Umbilical cord (tissue), 2 donors: ENCODE results near the gene DDX59. TPM values are rescaled to one million over a fixed set of nuclear protein-coding genes. Genes with fewer than 3 reads are reported as not detected.

Experiments used
- DNase-seq: peaks from one replicate; pipeline ENCODE4 v3.0.0-alpha.2; 2015; ENCODE audit warnings: low spot score
- total RNA-seq: library from RNA; depleted of rRNA; stranded (reverse); fragments of >200 nt; gene quantifications from one replicate; pipeline ENCODE4 v1.2.3, GENCODE V29; 2014; ENCODE audit warnings: low replicate concordance; ENCODE audit not compliant: insufficient read depth

Gene DDX59
- 26.2 TPM for total RNA-seq

DNA sequence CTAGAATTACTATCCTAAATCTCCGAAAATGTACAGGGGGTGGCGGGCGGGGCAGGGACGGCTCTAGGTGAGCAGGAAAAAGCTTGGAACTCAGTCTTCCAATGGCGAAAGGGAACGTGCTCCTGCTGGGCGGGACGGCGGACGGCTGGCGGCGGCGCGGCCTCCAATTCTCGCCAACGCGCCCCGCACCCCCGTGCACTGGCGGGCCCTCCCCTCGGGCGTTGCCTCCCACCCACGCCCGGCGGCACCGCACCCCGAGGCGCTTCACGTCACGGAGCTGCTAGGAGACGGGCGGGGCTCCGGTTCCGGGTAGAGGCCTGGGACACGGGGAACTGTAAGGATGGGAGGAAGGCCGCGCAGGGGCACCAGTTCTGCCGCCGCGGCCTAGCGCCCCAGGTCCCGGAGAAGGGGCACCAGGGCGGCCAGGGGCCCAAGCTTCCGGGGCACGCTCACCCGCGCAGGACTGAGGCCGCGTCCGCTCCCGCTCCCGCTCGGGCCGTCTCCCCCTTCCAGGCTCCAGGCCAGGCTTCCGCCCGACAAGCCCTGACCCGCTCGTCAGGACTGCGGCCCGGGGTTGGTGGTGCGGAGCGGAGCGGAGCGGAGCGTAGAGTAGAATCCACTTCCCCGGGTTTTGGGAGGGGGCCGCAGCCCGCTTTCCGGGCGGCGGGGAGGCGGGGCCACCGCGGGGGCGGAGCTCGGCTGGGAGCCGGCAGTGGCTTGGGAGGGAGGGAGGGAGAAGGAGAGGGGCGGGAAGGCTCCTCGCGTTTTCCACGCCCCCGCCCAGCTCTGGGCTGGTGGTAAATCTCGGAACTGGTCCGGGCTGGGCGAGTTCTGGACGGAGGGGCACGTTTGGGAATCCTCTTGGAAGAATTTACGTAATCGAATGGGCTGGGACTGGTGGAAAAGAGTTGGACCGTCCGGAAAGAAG is at the start of gene DDX59:
Gene DDX59, minus strand, starts transcription at position 594 of the 928 bp plus-strand sequence. CDS start 3,167 bp downstream, outside the sequence.
- DNase-seq, result peak; percentile 98

DNA sequence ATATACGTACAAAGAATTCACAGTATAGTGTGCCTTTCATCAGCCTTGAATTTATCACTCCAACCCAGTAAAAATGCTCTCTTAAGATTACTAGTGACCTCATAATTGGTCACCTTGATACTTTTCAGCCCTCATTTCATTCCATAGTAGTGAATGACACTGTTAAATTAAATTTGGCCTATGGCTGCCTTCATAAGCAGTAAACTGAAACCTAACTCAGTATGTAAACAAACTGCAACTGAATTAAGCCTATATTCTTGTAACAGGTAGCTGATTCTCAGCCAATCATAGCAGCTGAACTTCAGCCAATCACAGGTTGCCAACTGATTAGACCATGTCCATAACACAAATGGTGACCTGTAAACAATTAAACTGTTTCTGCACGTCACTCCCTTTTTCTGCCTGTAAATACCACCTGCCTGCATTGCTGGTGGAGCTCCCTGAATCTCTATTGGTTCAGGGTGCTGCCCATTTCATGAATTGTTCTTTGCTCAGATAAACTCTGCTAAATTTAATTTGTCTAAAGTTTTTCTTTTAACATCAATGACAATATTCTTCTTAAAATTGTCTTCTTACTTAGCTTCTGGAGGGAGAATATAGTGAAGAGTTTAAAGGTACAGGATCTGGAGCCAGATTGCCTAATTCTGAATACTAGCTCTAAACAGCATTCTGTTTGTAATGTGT is 44.9 kb upstream of the DDX59 start:
- DNase-seq, result no peak

DNA sequence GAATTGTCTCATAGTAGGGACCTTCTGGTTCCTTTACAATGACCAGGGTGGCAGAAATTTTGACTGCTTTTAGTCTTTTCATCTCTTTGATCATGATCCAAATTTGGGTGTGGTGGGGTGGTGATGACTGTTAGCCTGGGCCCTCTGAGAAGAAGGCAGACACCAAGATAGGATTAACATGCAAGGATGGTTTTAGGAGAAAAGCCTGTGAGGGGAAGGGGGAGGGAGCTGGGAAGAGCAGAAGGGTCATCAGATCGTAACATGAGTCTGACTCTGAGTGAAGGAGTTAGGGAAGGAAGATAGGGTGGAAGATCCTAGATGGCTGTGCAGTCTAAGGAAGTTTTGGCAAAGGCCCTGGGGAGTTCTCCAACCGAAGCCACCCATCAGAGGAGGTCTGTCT is 40.5 kb upstream of the DDX59 start:
- DNase-seq, result no peak

DNA sequence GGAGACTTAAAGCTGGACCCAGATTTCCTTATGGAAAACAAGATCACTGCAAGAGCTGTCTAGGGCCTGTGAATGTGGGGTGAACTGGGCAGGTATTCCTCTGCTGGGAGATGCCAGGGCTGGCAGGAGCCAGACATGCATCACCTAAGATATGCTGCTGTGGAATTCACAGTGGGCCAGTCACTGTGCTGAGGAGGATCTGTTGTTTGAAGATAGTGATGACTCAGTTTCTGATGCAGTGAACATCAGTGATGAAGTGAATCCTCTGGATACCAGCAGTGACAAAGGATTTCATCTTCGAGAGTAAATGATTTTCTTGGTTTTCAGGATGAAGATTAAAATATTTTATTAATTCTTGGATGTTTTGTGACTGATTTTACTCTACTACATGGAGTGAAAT is 39.1 kb upstream of the DDX59 start:
- no peak for DNase-seq

DNA sequence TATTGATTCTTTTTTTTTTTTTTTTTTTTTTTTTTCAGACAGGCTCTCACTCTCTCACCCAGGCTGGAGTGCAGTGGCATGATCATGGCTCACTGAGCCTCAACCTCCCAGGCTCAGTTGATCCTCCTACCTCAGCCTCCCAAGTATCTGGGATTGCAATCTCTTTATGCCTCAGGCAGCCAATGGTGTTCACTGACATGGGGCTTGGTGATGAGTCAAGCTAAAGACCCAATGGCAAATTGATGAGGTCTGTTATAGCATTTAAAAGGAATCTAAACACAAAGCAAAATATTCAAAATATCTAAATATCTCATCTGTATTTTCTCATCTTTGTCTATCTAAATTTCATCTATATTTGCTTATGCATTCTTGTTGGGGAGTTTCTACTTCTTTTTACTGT is 38.5 kb upstream of the DDX59 start:
- DNase-seq, result no peak

DNA sequence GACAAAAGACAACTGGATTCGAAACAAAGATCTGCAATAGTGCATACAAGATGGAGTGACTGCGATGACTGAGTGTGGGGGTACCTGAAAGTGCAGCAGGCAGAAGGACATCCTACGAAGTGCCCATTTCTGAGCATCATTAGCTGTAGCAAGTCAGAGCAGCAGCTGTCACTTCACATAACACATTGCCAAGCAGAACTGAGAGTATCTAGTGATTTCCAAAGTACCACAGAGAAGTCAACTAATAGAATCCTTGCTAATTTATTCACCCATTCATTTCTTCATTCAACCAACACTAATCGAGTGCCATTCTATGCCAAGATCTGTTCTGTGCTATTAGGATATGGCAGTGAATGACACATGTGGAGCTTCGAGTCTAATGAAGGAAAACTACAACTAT is 37.4 kb upstream of the DDX59 start:
- no peak for DNase-seq

DNA sequence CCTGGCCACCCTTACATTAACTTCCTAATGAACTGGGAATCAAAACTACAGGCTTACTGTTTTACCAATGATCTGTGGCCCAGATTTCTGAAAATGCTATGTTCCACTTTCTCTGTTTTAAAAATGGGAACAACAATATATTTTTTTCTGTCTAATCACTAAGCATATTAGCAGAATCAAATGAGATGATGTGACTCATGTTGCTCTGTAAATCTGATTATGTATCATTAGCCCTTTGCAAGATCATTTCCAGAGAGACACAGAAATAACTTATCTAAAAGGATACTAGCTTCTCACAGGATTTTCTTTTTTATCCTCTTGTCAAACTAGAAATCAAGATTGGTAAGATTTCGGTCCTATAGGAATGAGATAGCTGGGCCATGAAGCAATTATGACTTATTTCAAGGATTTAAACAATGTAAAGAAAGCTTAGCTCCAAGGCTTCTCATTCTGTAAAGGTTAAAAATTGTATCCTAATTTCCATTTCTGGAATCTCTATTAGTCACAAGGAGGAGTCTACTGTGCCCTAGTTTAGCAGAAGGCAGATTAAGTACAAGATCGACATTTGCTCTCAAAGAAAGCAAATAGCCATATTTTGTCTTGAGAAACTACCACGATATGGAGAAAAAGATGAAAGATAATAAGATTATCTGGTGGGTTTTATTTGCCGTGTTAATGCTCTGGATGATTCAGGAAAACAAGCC is 36.6 kb upstream of the DDX59 start:
- peak; percentile 43 for DNase-seq

DNA sequence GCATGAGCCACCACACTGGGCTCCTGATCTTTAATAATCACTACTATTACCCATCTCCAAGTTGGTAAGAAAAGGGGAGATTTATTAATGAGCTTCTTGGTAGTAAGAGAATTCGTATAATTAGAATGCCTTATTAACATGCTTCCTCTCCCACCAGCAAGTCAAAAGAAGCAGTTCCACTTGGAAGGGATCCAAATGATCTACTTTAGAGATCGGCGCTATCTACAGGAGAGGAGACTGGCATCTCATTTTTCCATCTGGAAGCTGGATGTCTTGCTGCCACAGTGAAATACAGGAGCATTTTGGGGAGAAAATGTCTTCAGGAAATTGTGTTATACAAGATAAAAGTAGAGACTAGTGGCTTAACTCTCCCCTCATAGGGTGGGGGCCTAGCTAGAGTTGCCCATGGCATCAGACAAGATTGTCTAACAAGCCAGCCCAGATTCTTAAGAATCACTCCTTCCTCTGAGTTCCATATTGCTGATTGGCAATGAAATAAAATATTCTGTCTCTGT is 35.3 kb upstream of the DDX59 start:
- DNase-seq, result no peak

DNA sequence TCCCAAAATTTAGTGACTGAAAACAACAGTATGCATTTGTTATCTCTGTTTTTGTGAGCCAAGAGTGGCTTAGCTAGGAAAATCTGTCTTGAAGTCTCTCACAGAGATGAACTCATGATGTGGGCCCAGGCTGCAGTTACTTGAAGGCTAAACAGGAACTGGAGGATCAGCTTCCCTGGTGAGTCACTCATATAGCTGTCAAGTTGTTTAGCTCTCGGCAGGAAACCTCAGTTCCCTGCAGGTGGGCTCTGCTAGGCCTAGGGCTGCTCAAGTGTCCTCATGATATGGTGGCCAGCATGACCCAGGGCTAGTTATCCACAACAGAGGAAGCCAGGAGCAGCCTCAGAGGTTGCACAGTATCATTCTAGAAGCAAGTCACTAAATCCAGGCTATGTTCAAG is 30.2 kb upstream of the DDX59 start:
- no peak for DNase-seq

DNA sequence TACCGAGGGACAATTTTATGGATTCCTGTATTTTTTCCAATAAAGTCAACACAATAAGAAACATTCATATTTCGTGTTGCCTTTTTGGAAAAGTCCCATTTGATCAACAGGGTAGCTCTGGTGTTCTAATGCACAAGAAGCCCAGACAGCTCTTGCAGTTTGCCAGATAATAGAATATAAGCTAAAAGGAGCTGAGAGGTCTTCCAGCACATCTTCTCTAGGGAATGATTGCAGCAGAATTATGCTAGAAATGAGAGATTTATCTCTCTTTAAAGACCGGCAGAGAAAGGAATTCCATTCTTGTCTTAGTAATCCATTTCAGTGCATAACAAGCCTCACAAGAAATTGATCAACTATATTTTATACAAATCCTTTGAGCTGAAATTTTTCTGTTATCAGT is 25.0 kb upstream of the DDX59 start:
- peak; percentile 35 for DNase-seq

DNA sequence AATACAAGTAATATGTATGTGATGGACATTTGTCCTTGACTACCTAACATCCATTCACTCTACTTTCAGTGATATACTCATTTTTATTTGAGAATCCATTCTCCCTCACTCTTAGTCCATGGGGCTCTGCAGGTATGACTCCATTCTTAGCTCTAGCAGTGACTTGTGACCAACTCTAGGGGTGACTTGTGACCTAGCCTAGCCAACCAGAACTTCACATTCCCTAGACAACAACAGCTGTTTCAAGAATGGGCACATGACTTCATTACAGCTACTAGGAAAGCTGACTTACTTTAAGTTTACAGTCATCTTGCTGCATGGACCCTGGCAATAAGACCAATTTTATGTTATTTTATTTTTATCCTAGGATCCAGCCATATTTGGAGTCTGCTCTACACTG is 23.6 kb upstream of the DDX59 start:
- no peak for DNase-seq

DNA sequence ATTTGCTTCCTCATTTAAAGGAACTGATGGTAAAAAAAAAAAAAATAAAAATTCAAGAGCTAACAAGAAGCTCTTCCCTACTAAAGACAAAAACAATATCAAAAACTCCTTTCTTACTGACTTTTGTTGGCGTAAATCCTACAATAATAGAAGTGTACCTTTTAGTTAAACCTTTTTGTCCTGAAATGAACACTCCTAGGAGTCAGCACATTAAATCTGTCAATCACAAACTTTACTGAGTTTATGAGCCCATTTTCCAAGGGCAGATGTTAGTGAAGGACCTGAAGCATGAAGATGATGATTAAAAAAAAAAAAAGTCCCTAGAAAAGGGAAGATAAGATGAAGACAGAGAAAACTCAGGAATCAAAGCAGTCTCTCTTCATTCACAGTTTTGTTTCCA is 22.6 kb upstream of the DDX59 start:
- DNase-seq, result no peak

DNA sequence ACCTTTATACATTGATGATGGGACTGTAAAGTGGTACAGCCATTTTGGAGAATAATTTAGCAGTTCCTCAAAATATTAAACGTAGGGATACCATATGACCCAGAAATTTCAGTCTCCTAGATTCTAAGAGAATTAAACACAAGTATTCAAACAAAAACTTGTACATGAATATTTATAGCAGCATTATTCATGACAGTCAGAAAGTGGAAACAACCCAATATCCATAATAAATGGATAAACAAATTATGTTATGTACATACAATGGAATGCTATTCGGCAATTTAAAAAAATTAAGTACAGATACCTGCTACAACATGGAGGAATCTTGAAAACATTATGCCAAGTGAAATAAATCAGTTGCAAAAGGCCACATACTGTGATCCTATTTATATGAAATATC is 16.9 kb upstream of the DDX59 start:
- DNase-seq, result no peak

DNA sequence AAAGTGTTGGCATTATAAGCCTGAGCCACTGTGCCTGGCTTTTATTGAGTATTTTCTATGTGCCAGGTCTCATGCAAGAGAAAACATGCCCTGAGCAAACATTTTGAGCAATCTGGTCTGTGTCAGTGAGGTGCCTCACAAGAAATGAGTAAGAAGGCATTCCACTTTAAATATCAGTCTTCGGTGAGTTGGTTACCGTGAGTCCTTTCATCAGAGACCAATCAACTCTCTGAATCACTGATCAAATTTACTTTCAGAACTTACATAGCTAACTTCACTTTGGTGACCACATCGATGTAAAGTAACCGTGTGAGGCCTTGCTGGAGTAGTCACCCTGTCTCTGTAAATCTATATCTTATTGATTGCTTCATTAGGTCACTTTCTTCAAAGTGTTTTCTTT is 14.3 kb upstream of the DDX59 start:
- no peak for DNase-seq

DNA sequence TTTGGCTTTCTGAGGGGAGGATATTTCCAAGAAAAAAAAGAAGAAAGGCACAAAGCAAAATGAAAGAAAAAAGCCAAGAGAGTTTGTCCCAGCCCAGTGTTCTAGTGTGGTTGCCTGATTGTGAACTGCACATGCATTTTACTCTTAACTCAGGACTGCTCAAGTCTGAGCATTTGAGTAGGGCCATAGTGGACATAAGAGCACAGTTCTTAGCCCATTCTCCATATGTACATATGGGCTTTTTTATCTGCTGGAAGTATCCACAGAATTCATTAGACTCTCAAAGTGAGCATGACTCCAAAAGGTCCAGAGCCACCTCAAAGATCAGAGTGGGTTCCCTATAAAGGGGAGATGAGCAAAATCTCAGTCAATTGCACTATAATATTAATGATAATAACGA is 13.6 kb upstream of the DDX59 start:
- no peak for DNase-seq

DNA sequence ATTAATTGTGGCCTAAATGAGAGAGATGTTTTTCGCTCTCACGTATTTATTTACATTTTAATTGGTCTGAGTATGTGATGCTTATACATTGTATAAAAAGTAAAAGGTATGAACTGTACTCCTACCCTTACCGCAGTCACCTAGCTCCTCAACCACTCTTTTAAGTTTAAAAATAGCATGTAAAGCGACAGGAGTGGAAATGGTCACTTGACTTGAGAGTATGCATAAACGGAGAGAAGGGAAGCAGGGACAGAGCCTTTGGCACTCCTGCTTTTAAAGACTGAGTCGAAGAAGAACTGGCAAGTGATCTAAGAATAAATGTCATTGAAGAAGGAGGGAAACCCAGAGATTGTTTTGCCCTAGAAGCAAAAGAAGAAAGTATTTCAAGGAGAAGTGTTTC is 11.5 kb upstream of the DDX59 start:
- DNase-seq, result no peak

DNA sequence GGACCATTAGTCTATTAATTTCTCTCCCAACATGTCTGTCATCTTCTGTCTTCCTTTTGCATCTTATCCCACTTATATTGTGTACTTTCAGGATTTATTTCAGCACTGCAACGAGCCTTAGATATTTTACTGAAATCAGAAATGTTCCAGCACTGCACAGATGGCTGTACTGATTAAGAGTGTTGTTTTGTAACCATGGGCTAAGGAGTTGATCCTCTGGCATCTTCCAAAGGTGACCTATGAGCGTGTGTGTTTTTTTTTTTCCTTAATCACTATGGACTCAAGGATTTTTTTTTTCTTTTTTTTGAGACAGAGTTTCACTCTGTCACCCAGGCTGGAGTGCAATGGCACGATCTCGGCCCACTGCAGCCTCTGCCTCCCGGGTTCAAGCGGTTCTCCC is 7.1 kb upstream of the DDX59 start:
- DNase-seq, result no peak

DNA sequence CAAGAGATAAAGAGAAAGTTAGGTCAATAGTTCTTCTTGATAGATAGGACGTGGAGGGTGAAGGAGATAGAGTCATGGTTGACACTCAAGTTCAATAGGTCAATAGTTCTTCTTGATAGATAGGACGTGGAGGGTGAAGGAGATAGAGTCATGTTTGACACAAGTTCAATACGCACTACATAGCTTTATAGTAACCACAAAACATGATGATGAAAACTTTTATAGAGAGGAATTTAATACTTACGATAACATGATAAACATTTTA is 5.8 kb upstream of the DDX59 start:
- DNase-seq, result no peak

DNA sequence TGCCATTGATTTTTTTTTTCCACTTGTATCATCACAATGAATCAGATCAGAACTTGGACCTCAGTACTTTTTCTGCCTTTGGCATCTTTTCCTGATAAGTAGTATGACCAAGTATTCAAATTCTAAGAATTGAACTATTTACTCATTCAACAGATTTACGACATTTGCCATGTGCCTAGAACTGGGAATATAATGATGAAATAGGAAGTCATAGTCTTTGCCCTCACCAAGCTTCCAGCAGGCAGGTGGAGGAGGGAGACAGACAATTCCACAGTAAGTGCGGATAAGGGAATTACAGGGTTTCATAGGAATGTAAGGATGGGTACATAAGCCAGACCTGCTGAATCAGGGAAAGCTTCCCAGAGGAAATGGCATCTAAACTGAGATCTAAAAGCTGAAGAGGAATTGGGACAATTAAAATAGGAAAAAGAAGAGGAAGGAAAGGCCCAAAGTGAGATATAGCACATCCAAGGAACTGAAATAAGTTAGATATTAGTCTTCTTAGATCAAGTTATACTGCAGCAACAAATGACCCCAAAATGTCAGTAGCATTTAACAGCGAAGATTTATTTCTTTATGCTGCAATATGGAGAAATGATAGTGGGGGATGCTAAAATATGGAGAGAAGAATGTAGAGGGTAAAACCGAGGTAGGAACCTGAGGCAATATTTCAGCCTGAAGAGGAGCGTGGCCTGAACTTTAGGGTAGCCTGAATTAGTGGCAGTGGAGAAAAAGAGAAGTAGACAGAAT is 5.3 kb upstream of the DDX59 start:
- no peak for DNase-seq

DNA sequence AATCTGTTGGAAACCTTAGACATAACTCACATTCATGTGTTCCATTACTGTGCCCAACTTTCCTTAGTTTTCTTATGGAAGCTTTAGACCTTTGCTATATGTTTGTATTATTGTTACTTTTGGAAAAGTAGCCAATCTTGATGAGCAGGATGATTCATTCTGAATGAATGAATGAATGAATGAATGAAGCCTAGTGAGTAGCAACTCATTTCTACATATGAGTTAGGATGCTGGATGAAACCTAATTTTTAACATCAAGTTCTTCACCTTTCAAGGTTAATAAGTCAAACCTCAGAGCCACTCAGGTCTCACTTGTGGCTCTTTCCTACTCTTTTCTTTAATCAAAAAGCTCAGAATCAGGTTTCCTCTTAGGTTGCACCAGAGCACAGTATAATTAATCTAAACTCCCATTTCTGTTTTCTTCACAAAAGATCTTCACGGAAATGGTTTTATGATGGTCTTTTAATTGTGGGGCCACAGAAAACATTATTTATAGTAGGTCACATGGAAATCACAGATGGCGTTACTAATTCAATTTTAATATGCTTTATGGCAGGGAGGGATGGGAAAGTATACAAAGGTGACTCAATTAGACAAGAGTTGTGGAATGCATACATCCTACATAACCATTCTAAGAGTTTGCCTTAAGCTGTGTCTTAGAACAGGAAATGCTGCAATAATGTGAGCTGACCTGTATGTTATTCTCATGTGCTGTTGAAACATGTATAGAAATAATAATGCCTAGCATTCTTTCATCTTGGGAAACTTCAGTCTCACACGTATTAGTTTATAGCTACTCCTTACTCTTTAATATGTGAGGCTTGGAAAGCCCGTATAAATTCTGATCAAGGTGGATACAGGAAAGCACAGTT is 4.5 kb upstream of the DDX59 start:
- DNase-seq, result peak; percentile 68
